ENCODE results near the gene ELL. TPM values are rescaled to one million over a fixed set of nuclear protein-coding genes. Genes with fewer than 3 reads are reported as not detected.
"Not testable (repeated sequence)": the region's sequence is repeated elsewhere in the genome, so short reads cannot be mapped to it uniquely, and the experiment has no call there.

The ELL gene
- total RNA-seq, 2 donors from 2014 or later: 18.8 to 23.0 TPM

- peak overlapping the region in 1 of 2 donors; percentile 73 for H3K27ac Mint-ChIP-seq
- H3K9me3 Mint-ChIP-seq: no peaks in the 10 kb centered on the region
- no peak for ATAC-seq
- DNase-seq (ENCODE audit: low spot score in 2 of 2): no peak
- H3K36me3 Mint-ChIP-seq: peaks cover 0 to 6% of the 10 kb centered on the region in 2 donors
These were observed 100.9 kb downstream of the ELL start for GRCh38 chr19:18420930-18421329.

GRCh38 chr19:18419699-18420460 lies 102.0 kb downstream of the ELL start:
- peak overlapping the region; percentile 73 to 84 for H3K27ac Mint-ChIP-seq
- ATAC-seq: peak; percentile 30 to 31
- H3K36me3 Mint-ChIP-seq: peaks cover 0 to 6% of the 10 kb centered on the region in 2 donors
- peak in 1 of 2 donors; percentile 55 for DNase-seq (ENCODE audit: low spot score in 2 of 2)
- no peaks in the 10 kb centered on the region for H3K9me3 Mint-ChIP-seq

GRCh38 chr19:18419195-18419698 lies 102.6 kb downstream of the ELL start, which contains the start of gene SSBP4:
TSS of gene SSBP4 (plus strand) at chr19:18419398. CDS start at chr19:18419649, 251 bp downstream.
- peak; percentile 57 to 62 for ATAC-seq
- DNase-seq (ENCODE audit: low spot score in 2 of 2): peak in 1 of 2 donors; percentile 84
- Mint-ChIP-seq H3K9me3 (no peaks in the 10 kb centered on the region), H3K36me3 (peaks cover 0 to 6% of the 10 kb centered on the region in 2 donors), H3K27ac (peak within 1 kb of the TSS; percentile 74 to 84)

GRCh38 chr19:18418483-18419194 lies 103.2 kb downstream of the ELL start:
- peak; percentile 15 to 44 for ATAC-seq
- Mint-ChIP-seq H3K27ac (peak overlapping the region; percentile 68 to 74), H3K9me3 (no peaks in the 10 kb centered on the region), H3K36me3 (peaks cover 0 to 6% of the 10 kb centered on the region in 2 donors)
- DNase-seq (ENCODE audit: low spot score in 2 of 2): peak in 1 of 2 donors; percentile 30

- peak in 1 of 2 donors; percentile 31 for DNase-seq (ENCODE audit: low spot score in 2 of 2)
- Mint-ChIP-seq H3K36me3 (peaks cover 0 to 6% of the 10 kb centered on the region in 2 donors), H3K9me3 (no peaks in the 10 kb centered on the region), H3K27ac (peak overlapping the region in 1 of 2 donors; percentile 74)
- ATAC-seq: no peak
These were observed 103.8 kb downstream of the ELL start for GRCh38 chr19:18418029-18418482.

GRCh38 chr19:18417250-18418028 lies 104.4 kb downstream of the ELL start:
- Mint-ChIP-seq H3K27ac (peak overlapping the region; percentile 61 to 66), H3K9me3 (no peaks in the 10 kb centered on the region), H3K36me3 (peaks cover 0 to 6% of the 10 kb centered on the region in 2 donors)
- ATAC-seq: no peak
- DNase-seq (ENCODE audit: low spot score in 2 of 2): peak in 1 of 2 donors; percentile 46

GRCh38 chr19:18416778-18417249 lies 105.1 kb downstream of the ELL start:
- no peaks in the 10 kb centered on the region for H3K9me3 Mint-ChIP-seq
- ATAC-seq (peak; percentile 6 to 39), DNase-seq (ENCODE audit: low spot score in 2 of 2) (peak in 1 of 2 donors; percentile 64)
- peaks cover 0 to 6% of the 10 kb centered on the region in 2 donors for H3K36me3 Mint-ChIP-seq
- H3K27ac Mint-ChIP-seq: peak overlapping the region; percentile 61 to 66

- H3K36me3 Mint-ChIP-seq: peaks cover 0 to 6% of the 10 kb centered on the region in 2 donors
- no peaks in the 10 kb centered on the region for H3K9me3 Mint-ChIP-seq
- no peak overlapping the region for H3K27ac Mint-ChIP-seq
- DNase-seq (ENCODE audit: low spot score in 2 of 2) (no peak), ATAC-seq (no peak)
These were observed 106.5 kb downstream of the ELL start for GRCh38 chr19:18415178-18415867.

GRCh38 chr19:18414504-18415177 lies 107.2 kb downstream of the ELL start:
- Mint-ChIP-seq H3K27ac (no peak overlapping the region), H3K36me3 (peaks cover 0 to 6% of the 10 kb centered on the region in 2 donors), H3K9me3 (no peaks in the 10 kb centered on the region)
- no peak for ATAC-seq
- no peak for DNase-seq (ENCODE audit: low spot score in 2 of 2)

- ATAC-seq (no peak), DNase-seq (ENCODE audit: low spot score in 2 of 2) (no peak)
- Mint-ChIP-seq H3K27ac (no peak overlapping the region), H3K36me3 (no peaks in the 10 kb centered on the region), H3K9me3 (no peaks in the 10 kb centered on the region)
These were observed 109.1 kb downstream of the ELL start for GRCh38 chr19:18412610-18413239.

GRCh38 chr19:18408053-18408476 lies 113.8 kb downstream of the ELL start:
- no peak overlapping the region for H3K27ac Mint-ChIP-seq
- ATAC-seq (peak in 1 of 2 donors; percentile 33), DNase-seq (ENCODE audit: low spot score in 2 of 2) (peak in 1 of 2 donors; percentile 49)
- no peaks in the 10 kb centered on the region for H3K36me3 Mint-ChIP-seq
- no peaks in the 10 kb centered on the region for H3K9me3 Mint-ChIP-seq

GRCh38 chr19:18406749-18407148 lies 115.1 kb downstream of the ELL start:
- no peaks in the 10 kb centered on the region for H3K9me3 Mint-ChIP-seq
- ATAC-seq: no peak
- no peak overlapping the region for H3K27ac Mint-ChIP-seq
- no peaks in the 10 kb centered on the region for H3K36me3 Mint-ChIP-seq
- DNase-seq (ENCODE audit: low spot score in 2 of 2): no peak

- H3K36me3 Mint-ChIP-seq; H3K9me3 Mint-ChIP-seq; H3K27ac Mint-ChIP-seq; ATAC-seq; DNase-seq (ENCODE audit: low spot score in 2 of 2): not testable (repeated sequence)
These were observed 116.1 kb downstream of the ELL start for GRCh38 chr19:18405754-18406153.

- DNase-seq (ENCODE audit: low spot score in 2 of 2); H3K36me3 Mint-ChIP-seq; H3K9me3 Mint-ChIP-seq; H3K27ac Mint-ChIP-seq; ATAC-seq: not testable (repeated sequence)
These were observed 119.2 kb downstream of the ELL start for GRCh38 chr19:18402455-18403248.
